SK-N-SH (cell line): ENCODE results near the gene SH2D5. TPM values are rescaled to one million over a fixed set of nuclear protein-coding genes. Genes with fewer than 3 reads are reported as not detected.
A peak's percentile ranks its signal among the peaks of the same experiment; 100 is the strongest.

Experiments
- CTCF ChIA-PET: fragments of 300-600, 350-600 bp; formaldehyde crosslinking; extraction: SDS; loops from one replicate; lab custom pipeline; 2021; lab: Yijun Ruan, JAX
- POLR2A ChIA-PET: fragments of 350-600 bp; sonication (Branson Sonifier 250); formaldehyde crosslinking; extraction: SDS; loops from one replicate; lab custom pipeline; 2020; ENCODE audit warnings: antibody characterized with exemption, inconsistent platforms; lab: Yijun Ruan, JAX
- DNase-seq: peaks from one replicate; pipeline ENCODE4 v3.0.0; 2012
- H2AFZ ChIP-seq: fragments of 200-600 bp; sonication (generic); 2 replicates; pipeline ENCODE4 v1.8.1; 2016; ENCODE audit warnings: antibody characterized with exemption, mild to moderate bottlenecking, low read depth
- H3F3A ChIP-seq: fragments of 200-600 bp; sonication (generic); replicated peaks from 2 replicates; pipeline ENCODE3; 2016; ENCODE audit warnings: antibody characterized with exemption, mild to moderate bottlenecking; ENCODE audit not compliant: insufficient read depth
- H3K27ac ChIP-seq, 2 experiments: fragments of 200-500 bp in 1 of 2; fragments of 200-600 bp in 1 of 2; sonication (Bioruptor generic) in 1 of 2; sonication (generic), shearing (Covaris generic) in 1 of 2; 2 replicates each; pipeline versions ENCODE4 v1.5.1 to v1.6.1; 2014 to 2016; ENCODE audit warnings: low read depth in 2 of 2, inconsistent platforms in 1 of 2, low read length in 1 of 2, mild to moderate bottlenecking in 1 of 2, mixed read lengths in 1 of 2
- H3K27me3 ChIP-seq: fragments of 200-600 bp; sonication (generic), shearing (Covaris generic); 2 replicates; pipeline ENCODE4 v1.6.1; 2016; ENCODE audit warnings: mixed run types; ENCODE audit not compliant: insufficient read depth
- H3K36me3 ChIP-seq, 2 experiments: fragments of 200-500 bp in 1 of 2; fragments of 200-600 bp in 1 of 2; sonication (Bioruptor generic) in 1 of 2; sonication (generic) in 1 of 2; replicated peaks in 1 of 2; 2 replicates each; pipeline versions ENCODE3 to v1.5.1; 2014 to 2016; ENCODE audit warnings: low read length in 1 of 2, mild to moderate bottlenecking in 1 of 2; ENCODE audit not compliant: insufficient read depth in 2 of 2, control insufficient read depth in 1 of 2
- H3K4me1 ChIP-seq, 2 experiments: fragments of 200-500 bp in 1 of 2; fragments of 200-600 bp in 1 of 2; sonication (Bioruptor generic) in 1 of 2; sonication (generic), shearing (Covaris generic) in 1 of 2; 2 replicates each; pipeline versions ENCODE4 v1.5.1 to v1.6.1; 2014 to 2016; ENCODE audit warnings: low read depth in 1 of 2, low read length in 1 of 2, mixed run types in 1 of 2; ENCODE audit not compliant: insufficient read depth in 2 of 2, control insufficient read depth in 1 of 2
- H3K4me2 ChIP-seq: fragments of 200-600 bp; sonication (generic), shearing (Covaris generic); 2 replicates; pipeline ENCODE4 v1.6.1; 2017; ENCODE audit warnings: mixed run types
- H3K4me3 ChIP-seq, 2 experiments: fragments of 200-500 bp in 1 of 2; fragments of 200-600 bp in 1 of 2; sonication (Bioruptor generic) in 1 of 2; sonication (generic), shearing (Covaris generic) in 1 of 2; 2 replicates each; pipeline versions ENCODE4 v1.5.1 to v1.8.1; 2014 to 2016; ENCODE audit warnings: low read depth in 2 of 2, inconsistent platforms in 1 of 2, low read length in 1 of 2, mild to moderate bottlenecking in 1 of 2, mixed read lengths in 1 of 2, moderate library complexity in 1 of 2
- H3K79me2 ChIP-seq: fragments of 200-600 bp; sonication (generic); 2 replicates; pipeline ENCODE4 v1.8.1; 2017; ENCODE audit warnings: mild to moderate bottlenecking; ENCODE audit not compliant: insufficient read depth
- H3K9ac ChIP-seq: fragments of 200-600 bp; sonication (generic); 2 replicates; pipeline ENCODE4 v1.6.1; 2017; ENCODE audit warnings: mixed run types
- H3K9me2 ChIP-seq: fragments of 200-600 bp; sonication (generic); 2 replicates; pipeline ENCODE4 v1.6.1; 2017; ENCODE audit warnings: mixed run types
- H3K9me3 ChIP-seq: fragments of 200-600 bp; sonication (generic); 2 replicates; pipeline ENCODE4 v1.6.1; 2017; ENCODE audit warnings: mixed run types, mild to moderate bottlenecking, moderate library complexity
- H4K20me1 ChIP-seq: fragments of 200-600 bp; sonication (generic); 2 replicates; pipeline ENCODE4 v1.6.1; 2017; ENCODE audit warnings: mild to moderate bottlenecking, mixed run types; ENCODE audit not compliant: insufficient read depth
- FOXJ3 ChIP-seq: sonication (generic); formaldehyde crosslinking; IDR thresholded peaks from 2 replicates; pipeline ENCODE4 v1.5.1; 2020; ENCODE audit warnings: mild to moderate bottlenecking, missing genetic modification reagents
- GATA2 ChIP-seq: sonication (generic); formaldehyde crosslinking; IDR thresholded peaks from 2 replicates; pipeline ENCODE4 v1.5.0; 2020; ENCODE audit warnings: mild to moderate bottlenecking, missing genetic modification reagents
- RCOR1 ChIP-seq: fragments of 150-350 bp; IDR thresholded peaks from 2 replicates; pipeline ENCODE4 v1.6.1; 2017; ENCODE audit warnings: antibody characterized with exemption, low read length
- REST ChIP-seq: IDR thresholded peaks from 2 replicates; pipeline ENCODE4 v1.6.1; 2012; ENCODE audit warnings: mild to moderate bottlenecking, low read depth, low read length, moderate library complexity
- USF2 ChIP-seq: fragments of 150-350 bp; IDR thresholded peaks from 2 replicates; pipeline ENCODE4 v1.6.1; 2017; ENCODE audit warnings: antibody characterized with exemption, low read length, low read depth, borderline replicate concordance
- WGBS: methylation state at CpG from one replicate; pipeline ENCODE4 v1.1.6; 2017; ENCODE audit warnings: low lambda C conversion rate; 5-methylcytosine and 5-hydroxymethylcytosine counted together
- polyA plus RNA-seq, 3 experiments: library from polyadenylated mRNA; depleted of rRNA; stranded (reverse); fragments of >200 nt; gene quantifications; 2 replicates each; pipeline ENCODE4 v1.2.3, GENCODE V29; 2012
- TF ChIP-seq, protein P1 (sequence below): fragments of 200-600 bp; sonication (generic); IDR thresholded peaks from 2 replicates; pipeline ENCODE4 v1.6.1; 2017; ENCODE audit warnings: antibody characterized with exemption, mild to moderate bottlenecking, moderate library complexity

The SH2D5 gene
- polyA plus RNA-seq, 1 of the 3 experiments (the other 2 are of a cell fraction): 6.1 TPM

DNA sequence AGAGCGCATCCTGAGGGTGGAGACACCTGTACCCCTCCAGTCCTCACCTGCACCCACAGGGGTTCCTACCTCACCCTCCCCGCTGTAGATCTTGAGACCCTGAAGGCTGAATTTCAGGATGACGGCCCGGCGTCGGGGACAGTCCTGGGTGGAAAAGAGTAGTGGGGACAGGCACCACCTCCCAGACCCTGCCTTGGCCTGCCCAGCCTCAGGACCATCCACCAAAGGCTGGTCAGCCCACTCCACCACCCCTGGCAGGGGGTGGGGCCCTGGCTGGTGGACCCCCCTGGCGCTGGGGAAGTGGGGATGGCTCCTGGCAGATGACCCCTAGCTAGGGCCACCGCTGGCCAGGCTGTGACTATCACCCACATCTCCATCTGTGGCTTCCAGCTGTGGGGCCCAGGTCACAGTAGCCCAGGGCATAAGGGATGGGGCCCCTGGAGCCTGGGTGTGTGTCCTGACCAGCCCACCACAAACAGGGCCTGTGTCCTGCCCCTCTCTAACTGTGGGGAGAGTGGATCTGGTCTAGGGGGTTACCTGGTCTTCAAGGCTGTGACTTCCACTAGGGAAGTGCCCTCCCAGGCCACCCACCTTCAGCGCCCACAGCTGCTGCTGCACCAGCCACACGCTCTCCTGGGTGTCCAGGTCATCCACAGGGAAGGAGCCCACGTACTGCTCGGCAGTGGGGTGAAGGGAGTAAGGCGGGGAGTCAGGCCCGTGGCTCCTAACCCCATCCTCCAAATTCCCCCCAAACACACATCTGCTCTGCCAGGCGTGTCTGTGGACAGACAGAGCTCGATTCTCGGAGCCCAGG, 5.4 kb downstream of the SH2D5 start:
- no peaks in the 10 kb centered on the region for H3K9me3 ChIP-seq
- H3K9ac ChIP-seq: no peak overlapping the region
- CTCF ChIA-PET: interaction anchor here (0.6 to 1.7 kb wide), 3 partner anchors 16 to 30 kb away, joined by 3 to 15 read pairs (median 5); no protein-coding TSS in a partner anchor
- H3K9me2 ChIP-seq: no peaks in the 10 kb centered on the region
- H3K36me3 ChIP-seq: no peaks in the 10 kb centered on the region
- no peak overlapping the region for H3K4me3 ChIP-seq
- no peak overlapping the region for H2AFZ ChIP-seq
- no peaks in the 10 kb centered on the region for H3F3A ChIP-seq
- no peak for TF ChIP-seq REST
- TF ChIP-seq FOXJ3 (CRISPR knock-in tag): no peak
- TF ChIP-seq, protein P1, sequence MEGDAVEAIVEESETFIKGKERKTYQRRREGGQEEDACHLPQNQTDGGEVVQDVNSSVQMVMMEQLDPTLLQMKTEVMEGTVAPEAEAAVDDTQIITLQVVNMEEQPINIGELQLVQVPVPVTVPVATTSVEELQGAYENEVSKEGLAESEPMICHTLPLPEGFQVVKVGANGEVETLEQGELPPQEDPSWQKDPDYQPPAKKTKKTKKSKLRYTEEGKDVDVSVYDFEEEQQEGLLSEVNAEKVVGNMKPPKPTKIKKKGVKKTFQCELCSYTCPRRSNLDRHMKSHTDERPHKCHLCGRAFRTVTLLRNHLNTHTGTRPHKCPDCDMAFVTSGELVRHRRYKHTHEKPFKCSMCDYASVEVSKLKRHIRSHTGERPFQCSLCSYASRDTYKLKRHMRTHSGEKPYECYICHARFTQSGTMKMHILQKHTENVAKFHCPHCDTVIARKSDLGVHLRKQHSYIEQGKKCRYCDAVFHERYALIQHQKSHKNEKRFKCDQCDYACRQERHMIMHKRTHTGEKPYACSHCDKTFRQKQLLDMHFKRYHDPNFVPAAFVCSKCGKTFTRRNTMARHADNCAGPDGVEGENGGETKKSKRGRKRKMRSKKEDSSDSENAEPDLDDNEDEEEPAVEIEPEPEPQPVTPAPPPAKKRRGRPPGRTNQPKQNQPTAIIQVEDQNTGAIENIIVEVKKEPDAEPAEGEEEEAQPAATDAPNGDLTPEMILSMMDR: no peak
- no peak for TF ChIP-seq GATA2
- no peak for TF ChIP-seq USF2
- no peak for TF ChIP-seq RCOR1
- POLR2A ChIA-PET: no interaction called here
- peaks cover 0 to 4% of the 10 kb centered on the region in 2 experiments; a peak in 1 of 4 replicates for H3K4me1 ChIP-seq
- H4K20me1 ChIP-seq: no peaks in the 10 kb centered on the region
- WGBS: 95% methylated on average over 14 of the region's 17 CpGs
- no peaks in the 10 kb centered on the region; the same call in 1 of the 2 replicates for H3K79me2 ChIP-seq
- peak; percentile 46 for DNase-seq
- H3K27ac ChIP-seq: no peak overlapping the region
- H3K4me2 ChIP-seq: no peak overlapping the region
- H3K27me3 ChIP-seq: no peaks in the 10 kb centered on the region
